NT2/D1 (cell line): ENCODE data around the gene PTPRN2.

Experiments
- DNase-seq: peaks from one replicate; pipeline ENCODE4 v3.0.0-alpha.2; 2011; ENCODE audit warnings: low read depth, low spot score
- H3K27me3 ChIP-seq: 2 replicates; pipeline ENCODE4 v1.6.0; 2011; ENCODE audit warnings: mild to moderate bottlenecking; ENCODE audit not compliant: insufficient read length, insufficient read depth
- H3K36me3 ChIP-seq: 2 replicates; pipeline ENCODE4 v1.6.1; 2011; ENCODE audit warnings: mild to moderate bottlenecking, low read length, mixed read lengths; ENCODE audit not compliant: insufficient read depth, insufficient read length
- H3K4me1 ChIP-seq: 2 replicates; pipeline ENCODE4 v1.5.1; 2011; ENCODE audit not compliant: insufficient read depth, insufficient read length
- H3K4me3 ChIP-seq: 2 replicates; pipeline ENCODE4 v1.5.1; 2011; ENCODE audit warnings: low read depth; ENCODE audit not compliant: insufficient read length
- H3K9ac ChIP-seq: 2 replicates; pipeline ENCODE4 v1.6.0; 2011; ENCODE audit warnings: low read depth; ENCODE audit not compliant: insufficient read length
- H3K9me3 ChIP-seq: 2 replicates; pipeline ENCODE4 v1.5.1; 2011; ENCODE audit warnings: mild to moderate bottlenecking, low read length; ENCODE audit not compliant: insufficient read depth
- SUZ12 ChIP-seq: IDR thresholded peaks from 2 replicates; pipeline ENCODE4 v1.6.1; 2011; ENCODE audit not compliant: insufficient read length, insufficient read depth; ENCODE audit errors: extremely low read depth
- YY1 ChIP-seq: IDR thresholded peaks from 2 replicates; pipeline ENCODE4 v1.6.1; 2011; ENCODE audit not compliant: insufficient read length, insufficient read depth
- ZNF274 ChIP-seq: IDR thresholded peaks from 2 replicates; pipeline ENCODE4 v1.6.1; 2011; ENCODE audit warnings: mild to moderate bottlenecking, low read depth, low read length

The PTPRN2 gene

DNA sequence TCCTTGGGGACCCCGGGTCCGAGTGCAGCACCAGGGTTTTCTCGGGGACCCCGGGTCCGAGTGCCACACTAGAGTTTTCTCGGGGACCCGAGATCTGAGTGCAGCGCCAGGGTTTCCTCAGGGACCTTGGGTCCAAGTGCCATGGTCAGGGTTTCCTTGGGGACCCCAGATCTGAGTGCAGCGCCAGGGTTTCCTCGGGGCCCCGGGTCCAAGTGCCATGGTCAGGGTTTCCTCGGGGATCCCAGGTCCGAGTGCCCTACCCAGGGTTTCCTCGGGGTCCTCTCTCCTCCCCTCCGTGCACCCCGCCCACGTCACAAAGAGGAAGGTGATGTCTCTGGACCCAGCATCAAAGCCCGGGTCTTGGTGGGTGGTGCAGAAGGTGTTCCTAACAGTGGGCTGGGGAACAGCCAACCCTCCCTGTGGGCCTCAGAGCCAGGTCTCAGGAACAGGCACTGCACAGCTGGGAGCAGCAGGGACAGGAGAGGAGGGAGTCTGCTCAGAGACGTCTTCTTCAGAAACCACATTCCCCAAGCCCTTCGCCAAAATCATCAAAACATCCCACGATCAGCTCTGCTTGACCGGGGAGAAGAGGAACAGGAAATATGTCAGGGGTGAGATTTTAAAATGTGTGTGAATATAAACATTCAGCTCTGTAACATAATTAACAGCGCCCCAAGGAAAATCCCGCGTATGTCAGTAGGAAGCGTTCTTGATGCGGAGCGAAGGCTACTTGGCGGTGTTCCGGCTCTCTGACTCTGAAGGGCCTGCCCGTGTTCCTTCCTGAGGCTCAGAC is 710.1 kb downstream of the PTPRN2 start:
- Histone ChIP-seq H3K27me3 (no peaks in the 10 kb centered on the region), H3K36me3 (no peaks in the 10 kb centered on the region), H3K4me1 (no peaks in the 10 kb centered on the region), H3K9ac (no peak overlapping the region), H3K4me3 (no peak overlapping the region), H3K9me3 (no peaks in the 10 kb centered on the region)
- TF ChIP-seq YY1 (no peak), ZNF274 (no peak)
- no peak for DNase-seq

DNA sequence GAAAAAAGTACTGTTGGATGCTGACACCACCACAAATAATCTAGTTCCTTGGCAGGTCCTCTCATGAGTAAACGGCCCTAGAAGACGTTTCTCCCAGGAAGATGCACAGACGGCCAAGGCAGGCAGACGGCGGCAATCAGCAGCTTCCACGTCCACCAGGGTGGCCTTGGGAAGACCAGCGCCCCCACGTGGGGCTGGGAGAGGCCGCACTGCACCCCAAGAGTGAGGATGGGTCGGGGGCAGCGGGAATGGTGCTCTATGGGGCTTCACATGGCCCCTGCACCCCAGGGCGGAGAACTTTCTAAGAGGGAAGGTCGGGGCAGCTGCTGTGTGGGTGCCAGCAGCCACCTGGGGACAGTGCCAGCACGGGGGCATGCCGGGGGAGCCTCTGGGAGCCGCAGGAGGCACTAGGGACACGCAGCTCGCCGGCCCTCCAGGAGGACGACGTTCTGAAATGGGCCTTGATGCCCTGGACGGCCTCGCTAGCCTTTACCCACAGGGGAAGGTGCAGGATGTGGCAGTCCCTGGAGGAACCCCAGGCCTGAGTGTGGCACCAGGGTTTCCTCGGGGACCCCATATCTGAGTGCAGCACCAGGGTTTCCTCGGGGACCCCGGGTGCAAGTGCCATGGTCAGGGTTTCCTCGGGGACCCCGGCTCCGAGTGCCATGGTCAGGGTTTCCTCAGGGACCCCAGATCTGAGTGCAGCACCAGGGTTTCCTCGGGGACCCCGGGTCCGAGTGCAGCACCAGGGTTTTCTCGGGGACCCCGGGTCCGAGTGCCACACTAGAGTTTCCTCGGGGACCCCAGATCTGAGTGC is 710.9 kb downstream of the PTPRN2 start:
- Histone ChIP-seq H3K9ac (no peak overlapping the region), H3K4me3 (no peak overlapping the region), H3K27me3 (no peaks in the 10 kb centered on the region), H3K4me1 (no peaks in the 10 kb centered on the region), H3K9me3 (no peaks in the 10 kb centered on the region), H3K36me3 (no peaks in the 10 kb centered on the region)
- no peak for DNase-seq
- TF ChIP-seq YY1 = no peak
- no peak for TF ChIP-seq SUZ12
- no peak for TF ChIP-seq ZNF274

DNA sequence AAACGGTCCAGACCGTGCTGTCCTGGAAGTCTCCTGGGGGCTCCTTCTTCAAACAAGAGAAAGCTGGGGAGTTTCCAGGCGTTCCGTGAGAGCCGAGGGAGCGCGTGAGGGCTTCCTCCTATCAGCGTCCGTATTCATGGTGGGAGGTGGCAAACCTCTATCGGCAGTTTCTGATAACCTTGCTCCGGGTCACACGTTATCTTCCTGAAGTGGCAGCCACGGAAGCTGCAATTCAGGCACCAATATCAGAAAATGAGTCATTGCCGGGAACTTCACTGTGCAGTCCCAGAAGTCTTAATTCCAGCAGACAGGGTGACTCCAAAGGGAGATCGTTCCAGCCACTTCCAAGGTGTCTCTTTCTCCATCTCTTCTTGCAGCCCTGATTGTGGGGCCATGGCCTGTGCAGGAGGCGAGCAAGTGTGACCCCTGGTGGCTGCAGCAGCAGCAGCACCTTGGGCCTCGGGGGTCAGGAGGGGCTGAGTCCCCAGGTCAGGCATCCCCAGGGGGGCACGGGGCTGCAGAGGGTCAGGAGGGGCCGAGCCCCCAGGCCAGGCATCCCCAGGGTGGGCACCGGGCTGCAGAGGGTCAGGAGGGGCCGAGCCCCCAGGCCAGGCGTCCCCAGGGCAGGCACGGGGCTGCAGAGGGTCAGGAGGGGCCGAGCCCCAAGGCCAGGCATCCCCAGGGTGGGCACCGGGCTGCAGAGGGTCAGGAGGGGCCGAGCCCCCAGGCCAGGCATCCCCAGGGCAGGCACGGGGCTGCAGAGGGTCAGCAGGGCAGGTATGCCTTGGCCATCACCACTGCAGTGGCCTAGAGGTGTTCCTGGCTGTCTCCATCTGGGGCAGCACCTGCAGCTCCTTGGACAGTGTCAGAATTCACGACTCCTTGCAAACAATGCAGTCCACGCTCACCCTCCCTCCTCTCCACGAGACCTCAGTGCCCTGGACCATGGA is 712.1 kb downstream of the PTPRN2 start:
- DNase-seq = peak; percentile 38
- H3K9ac ChIP-seq = no peak overlapping the region
- TF ChIP-seq SUZ12 (no peak), ZNF274 (no peak), YY1 (no peak)
- no peaks in the 10 kb centered on the region for H3K9me3 ChIP-seq
- H3K4me3 ChIP-seq = no peak overlapping the region
- no peaks in the 10 kb centered on the region for H3K36me3 ChIP-seq
- H3K27me3 ChIP-seq = no peaks in the 10 kb centered on the region
- no peaks in the 10 kb centered on the region for H3K4me1 ChIP-seq

DNA sequence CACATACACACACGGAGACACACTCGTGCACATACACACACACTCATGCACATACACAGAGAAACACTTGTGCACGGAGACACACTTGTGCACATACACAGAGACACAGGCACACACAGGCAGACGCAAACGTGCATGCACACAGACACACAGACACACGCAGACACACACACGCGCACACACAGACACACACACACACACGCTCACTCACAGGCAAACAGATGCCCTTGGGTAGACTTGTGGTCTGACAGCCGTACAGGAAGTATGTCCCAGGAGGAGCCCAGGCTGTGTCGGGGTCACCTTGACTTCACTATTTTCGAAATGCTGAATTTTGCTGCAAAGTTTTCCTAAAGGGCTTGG is 712.8 kb downstream of the PTPRN2 start:
- Histone ChIP-seq H3K27me3 (no peaks in the 10 kb centered on the region), H3K36me3 (no peaks in the 10 kb centered on the region), H3K4me3 (no peak overlapping the region), H3K9me3 (no peaks in the 10 kb centered on the region), H3K9ac (no peak overlapping the region), H3K4me1 (no peaks in the 10 kb centered on the region)
- TF ChIP-seq YY1 = no peak
- no peak for TF ChIP-seq ZNF274
- no peak for TF ChIP-seq SUZ12
- DNase-seq = no peak

DNA sequence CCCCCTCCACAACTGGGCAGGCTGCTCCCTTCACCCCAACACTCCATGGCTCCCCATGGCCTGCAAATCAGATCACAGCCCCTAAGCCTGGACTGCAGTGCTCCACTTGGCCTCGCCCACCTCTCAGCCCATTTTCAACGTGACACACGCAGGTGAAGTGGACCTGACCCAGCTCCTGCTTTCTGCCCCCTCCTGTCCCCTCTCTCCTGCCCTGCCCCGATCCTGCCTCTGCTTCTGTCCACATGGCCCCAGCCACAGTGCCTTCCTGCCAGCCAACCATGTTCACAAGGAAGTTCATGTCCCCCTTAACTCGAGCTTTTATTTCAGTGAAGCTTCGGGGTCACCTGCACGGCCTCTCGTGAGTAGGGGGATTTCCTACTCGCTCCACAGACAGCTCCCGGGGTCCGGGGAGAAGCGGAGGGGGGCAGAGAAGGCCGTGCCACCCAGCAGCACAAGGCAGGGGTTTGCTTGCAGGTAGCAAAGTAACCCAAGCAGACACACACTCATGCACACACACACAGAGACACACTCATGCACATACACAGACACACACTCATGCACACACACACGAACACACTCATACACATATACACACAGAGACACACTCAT is 713.3 kb downstream of the PTPRN2 start:
- TF ChIP-seq SUZ12 = no peak
- TF ChIP-seq YY1 = no peak
- no peak for TF ChIP-seq ZNF274
- Histone ChIP-seq H3K27me3 (no peaks in the 10 kb centered on the region), H3K4me3 (no peak overlapping the region), H3K4me1 (no peaks in the 10 kb centered on the region), H3K36me3 (no peaks in the 10 kb centered on the region), H3K9ac (no peak overlapping the region), H3K9me3 (no peaks in the 10 kb centered on the region)
- no peak for DNase-seq

DNA sequence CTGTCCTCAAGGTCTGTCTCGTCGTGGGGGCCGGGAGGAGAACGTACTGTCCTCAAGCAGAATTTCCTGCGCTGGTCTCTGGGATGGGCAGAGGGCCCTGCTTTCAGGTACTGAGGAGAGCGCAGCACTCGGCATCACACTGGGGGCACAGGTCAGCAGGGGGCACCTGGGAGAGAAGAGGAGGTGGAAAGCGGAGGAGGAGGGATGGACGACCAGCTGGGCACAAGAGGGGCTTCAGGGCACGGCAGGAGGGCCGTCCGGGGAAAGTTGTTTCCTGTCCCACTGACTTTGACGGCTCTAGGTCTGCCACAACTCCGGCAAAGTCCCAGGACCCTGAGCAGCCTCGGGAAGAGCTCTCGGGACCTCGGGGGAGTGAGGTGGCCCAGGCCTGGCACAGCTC is 714.0 kb downstream of the PTPRN2 start:
- no peak overlapping the region for H3K9ac ChIP-seq
- no peaks in the 10 kb centered on the region for H3K4me1 ChIP-seq
- H3K9me3 ChIP-seq = no peaks in the 10 kb centered on the region
- DNase-seq = no peak
- H3K4me3 ChIP-seq = no peak overlapping the region
- no peaks in the 10 kb centered on the region for H3K27me3 ChIP-seq
- no peak for TF ChIP-seq YY1
- H3K36me3 ChIP-seq = no peaks in the 10 kb centered on the region
